Panc1 (cell line): ENCODE data around the gene RNF214. TPM values are rescaled to one million over a fixed set of nuclear protein-coding genes. Genes with fewer than 3 reads are reported as not detected.

Source experiments
- ATAC-seq: fragments of 200-7000 bp; cut with Tn5 transposase; 2 replicates; pipeline ENCODE4 v1.9.1; 2020; ENCODE audit warnings: mild to moderate bottlenecking, moderate library complexity
- BruUV-seq: library from RNA; stranded (reverse); fragments of 400-500 nt; replicated peaks from 2 replicates; lab custom pipeline; 2021; lab: Mats Ljungman, UMichigan
- CTCF ChIA-PET: fragments of 300-600 bp; sonication (Branson Sonifier 250); formaldehyde crosslinking; loops from one replicate; lab custom pipeline; 2022; ENCODE audit warnings: antibody characterized with exemption; lab: Charles Lee
- POLR2A ChIA-PET: fragments of 300-600 bp; sonication (Branson Sonifier 250); formaldehyde crosslinking; loops from one replicate; lab custom pipeline; 2022; ENCODE audit warnings: antibody characterized with exemption; lab: Charles Lee
- DNase-seq: peaks from one replicate; pipeline ENCODE4 v3.0.0-alpha.2; 2010; ENCODE audit warnings: low read depth, low spot score
- H3K27ac ChIP-seq: 2 replicates; pipeline ENCODE4 v1.5.1; 2011; ENCODE audit warnings: mild to moderate bottlenecking, low read length, inconsistent platforms
- H3K27me3 ChIP-seq: fragments of 200-500 bp; sonication (Bioruptor generic); 2 replicates; pipeline ENCODE4 v1.6.0; 2014; ENCODE audit warnings: low read length, inconsistent platforms; ENCODE audit not compliant: control insufficient read depth, insufficient read depth
- H3K36me3 ChIP-seq: fragments of 200-500 bp; sonication (Bioruptor generic); 2 replicates; pipeline ENCODE4 v1.5.1; 2014; ENCODE audit warnings: inconsistent platforms, mild to moderate bottlenecking, low read length, moderate library complexity; ENCODE audit not compliant: control insufficient read depth, insufficient read depth
- H3K4me1 ChIP-seq: 2 replicates; pipeline ENCODE4 v1.5.1; 2011; ENCODE audit warnings: inconsistent platforms, mild to moderate bottlenecking, low read length, moderate library complexity; ENCODE audit not compliant: control insufficient read depth, insufficient read depth
- H3K4me3 ChIP-seq, 2 experiments: 2 replicates each; pipeline ENCODE4 v1.5.1; 2011 to 2012; ENCODE audit warnings: low read depth in 2 of 2, low read length in 2 of 2, mild to moderate bottlenecking in 2 of 2, inconsistent platforms in 1 of 2, moderate library complexity in 1 of 2
- H3K9me3 ChIP-seq: fragments of 200-500 bp; sonication (Bioruptor generic); 2 replicates; pipeline ENCODE4 v1.5.1; 2014; ENCODE audit warnings: low read depth, mild to moderate bottlenecking, inconsistent platforms, low read length, moderate library complexity; ENCODE audit not compliant: control insufficient read depth, insufficient read depth
- CTCF ChIP-seq: fragments of 450-650 bp; IDR thresholded peaks from 2 replicates; pipeline ENCODE4 v1.5.1; 2017; ENCODE audit warnings: mild to moderate bottlenecking
- POLR2AphosphoS5 ChIP-seq: IDR thresholded peaks from 2 replicates; pipeline ENCODE4 v1.6.1; 2012; ENCODE audit warnings: mild to moderate bottlenecking, low read depth, low read length, moderate library complexity
- REST ChIP-seq, 2 experiments: IDR thresholded peaks; 2 replicates each; pipeline ENCODE4 v1.6.1; 2011 to 2012; ENCODE audit warnings: low read depth in 2 of 2, control low read depth in 1 of 2, low read length in 1 of 2, mild to moderate bottlenecking in 1 of 2, moderate library complexity in 1 of 2; ENCODE audit not compliant: insufficient read depth in 1 of 2
- SIN3A ChIP-seq: IDR thresholded peaks from 2 replicates; pipeline ENCODE4 v1.6.1; 2012; ENCODE audit warnings: low read depth, mild to moderate bottlenecking, low read length, moderate library complexity, borderline replicate concordance; ENCODE audit not compliant: insufficient read depth
- TCF7L2 ChIP-seq: IDR thresholded peaks from 2 replicates; pipeline ENCODE4 v1.6.1; 2011; ENCODE audit warnings: mild to moderate bottlenecking, low read depth, low read length, inconsistent platforms
- in situ Hi-C: cut with HindIII; loops from 2 replicates; pipeline ENCODE4 v1.10.0; 2016; ENCODE audit warnings: low sequenced_read_pairs, low pct_unique_long_range_greater_than_20kb
- intact Hi-C: fragments of 100-400 bp; cut with micrococcal nuclease; formaldehyde crosslinking; loops from one replicate; pipeline ENCODE4 v1.10.0; 2022; ENCODE audit not compliant: unreplicated experiment
- total RNA-seq: library from RNA; stranded (reverse); gene quantifications from one replicate; pipeline ENCODE4 v1.2.1, GENCODE V29; 2021; ENCODE audit not compliant: unreplicated experiment

RNF214 gene
- total RNA-seq, 1 experiment from 2014 or later, result 39.7 TPM

GRCh38 chr11:117187799-117188481 lies 44.5 kb upstream of the RNF214 start:
- Histone ChIP-seq H3K9me3 (no peaks in the 10 kb centered on the region), H3K27me3 (no peaks in the 10 kb centered on the region), H3K36me3 (no peaks in the 10 kb centered on the region), H3K4me3 (no peak overlapping the region), H3K27ac (no peak overlapping the region), H3K4me1 (no peaks in the 10 kb centered on the region)
- TF ChIP-seq CTCF (no peak), TCF7L2 (no peak), SIN3A (no peak), REST (IDR thresholded peaks at IDR 0.05; ENCODE audit: insufficient read depth in 1 of 2, low read depth in 2 of 2, low read length in 1 of 2) (no peak), POLR2AphosphoS5 (no peak)
- POLR2A ChIA-PET, result no interaction called here
- in situ Hi-C loops, result no loop called here
- BruUV-seq, result no TSS peak
- CTCF ChIA-PET, result no interaction called here
- ATAC-seq (no peak), DNase-seq (no peak)
- intact Hi-C loops, result no loop called here

- no peak for TF ChIP-seq POLR2AphosphoS5
- no peak for TF ChIP-seq REST (IDR thresholded peaks at IDR 0.05; ENCODE audit: insufficient read depth in 1 of 2, low read depth in 2 of 2, low read length in 1 of 2)
- TF ChIP-seq CTCF, result no peak
- TF ChIP-seq TCF7L2, result no peak
- TF ChIP-seq SIN3A, result no peak
- in situ Hi-C loops, result no loop called here
- Histone ChIP-seq H3K36me3 (no peaks in the 10 kb centered on the region), H3K9me3 (no peaks in the 10 kb centered on the region), H3K4me1 (no peaks in the 10 kb centered on the region), H3K27me3 (no peaks in the 10 kb centered on the region), H3K4me3 (no peak overlapping the region), H3K27ac (no peak overlapping the region)
- DNase-seq (no peak), ATAC-seq (no peak)
- BruUV-seq, result no TSS peak
- ChIA-PET CTCF (no interaction called here), POLR2A (no interaction called here)
- intact Hi-C loops, result no loop called here
Observed at GRCh38 chr11:117188620-117189081, 43.8 kb upstream of the RNF214 start.
